SK-MEL-5 (cell line): Measurements from ENCODE around the gene TRIM61. TPM values are rescaled to one million over a fixed set of nuclear protein-coding genes. Genes with fewer than 3 reads are reported as not detected.
"Not testable (repeated sequence)": the region's sequence is repeated elsewhere in the genome, so short reads cannot be mapped to it uniquely, and the experiment has no call there.

Source experiments
- DNase-seq: peaks from one replicate; pipeline ENCODE4 v3.0.0-alpha.2; 2016; ENCODE audit warnings: low read depth, low spot score
- in situ Hi-C: cut with HindIII; loops from 2 replicates; pipeline ENCODE4 v1.10.0; 2016; ENCODE audit warnings: low sequenced_read_pairs, high pct_unique_total_duplicates, low pct_unique_long_range_greater_than_20kb
- small RNA-seq, 2 experiments: library from RNA; depleted of rRNA; stranded (forward); fragments of <200 nt; gene quantifications; one replicate each; pipeline ENCODE3, GENCODE V24; 2014
- total RNA-seq: library from RNA; depleted of rRNA; stranded (reverse); fragments of >200 nt; shearing (Covaris generic); gene quantifications from 2 replicates; pipeline ENCODE4 v1.2.3, GENCODE V29; 2014; rRNA removed

TRIM61 gene
- total RNA-seq, 1 experiment from 2014 or later = not detected

- in situ Hi-C loops = no loop called here
- peak; percentile 35 for DNase-seq
These were observed 45.7 kb downstream of the TRIM61 start for GRCh38 chr4:164931551-164932324.

GRCh38 chr4:164930647-164931046 is 46.8 kb downstream of the TRIM61 start:
- DNase-seq = no peak
- in situ Hi-C loops = no loop called here

DNA sequence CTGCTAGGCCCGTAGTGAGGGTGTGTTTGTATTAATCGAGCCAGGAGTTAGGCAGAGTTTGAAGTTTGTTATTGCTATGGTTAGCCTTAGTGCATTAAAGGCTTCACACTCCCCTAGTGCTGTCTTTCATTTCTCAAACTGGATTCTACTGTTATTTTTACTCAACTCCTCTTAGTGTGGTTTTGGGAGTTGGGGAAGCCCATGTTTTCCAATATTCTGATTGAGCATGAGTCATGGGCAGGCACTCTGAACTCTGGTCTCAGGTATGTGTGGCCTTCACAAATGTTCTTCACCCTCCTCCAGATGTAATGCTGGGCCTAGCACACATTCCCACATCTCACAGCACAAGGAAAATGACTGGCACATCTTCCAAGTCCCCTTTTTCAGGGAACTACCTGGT is 50.4 kb downstream of the TRIM61 start:
- DNase-seq, in situ Hi-C loops: not testable (repeated sequence)

DNA sequence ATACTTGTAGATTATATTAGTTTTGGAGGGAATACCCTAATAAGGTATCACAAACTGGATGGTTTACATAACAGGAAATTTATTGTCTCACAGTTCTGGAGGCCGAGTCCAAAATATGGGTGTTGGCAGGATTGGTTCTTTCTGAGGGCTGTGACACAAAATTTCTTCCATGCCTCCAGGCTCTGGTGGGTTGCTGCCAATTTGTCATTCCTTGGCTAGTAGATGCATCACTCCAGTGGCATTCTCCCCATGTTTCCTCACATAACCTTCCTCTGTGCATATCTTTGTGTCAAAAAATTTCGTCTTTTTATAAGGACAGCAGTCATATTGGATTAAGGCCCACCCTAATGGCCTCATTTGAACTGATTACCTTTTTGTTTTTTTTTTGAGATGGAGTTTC is 51.2 kb downstream of the TRIM61 start:
- no peak for DNase-seq
- in situ Hi-C loops = no loop called here

DNA sequence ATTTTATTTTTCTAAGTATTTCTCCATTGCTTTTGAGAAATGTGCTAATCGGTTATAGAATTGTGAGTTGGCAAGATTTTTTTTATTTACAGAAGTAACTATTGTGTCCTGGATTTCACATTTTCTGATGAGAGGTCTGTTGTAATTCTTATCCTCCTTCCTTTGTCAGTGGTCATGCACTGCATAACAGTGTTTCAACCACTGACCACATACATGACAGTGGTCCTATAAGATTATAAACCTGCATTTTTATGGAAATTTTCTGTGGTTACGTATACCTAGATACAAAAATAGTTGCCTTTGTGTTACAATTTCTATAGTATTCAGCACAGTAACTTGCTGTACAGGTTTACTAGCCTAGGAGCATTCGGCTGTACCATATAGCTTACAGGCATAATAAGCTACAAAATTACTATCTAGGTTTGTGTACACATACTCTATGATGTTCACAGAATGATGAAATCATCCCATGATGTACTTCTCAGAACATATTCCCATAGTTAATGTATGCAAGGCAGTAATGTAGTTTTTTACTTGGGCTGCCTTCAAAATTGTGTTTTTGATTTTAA is 52.7 kb downstream of the TRIM61 start:
- in situ Hi-C loops = no loop called here
- DNase-seq = no peak

- in situ Hi-C loops = no loop called here
These were observed 58.5 kb downstream of the TRIM61 start for GRCh38 chr4:164918956-164919355.

More at GRCh38 chr4:164918956-164919355, 58.5 kb downstream of the TRIM61 start:
- DNase-seq = no peak

Small RNA genes lying within 50 kb of the gene (small RNA-seq; reads per million reads assigned to genes)
- gene AC106872.12 = 0 reads per million in 2 experiments

Other genes with a start within 250 kb of the TRIM61 start
- gene SMIM31, start 223.5 kb downstream of the TRIM61 start, total RNA-seq = 0.26 and 0.56 TPM in 2 replicates
- gene APELA, start 100.5 kb downstream of the TRIM61 start, total RNA-seq = not detected in 2 replicates
- gene TRIM60, start 54.3 kb upstream of the TRIM61 start, total RNA-seq = not detected in 2 replicates
- gene TRIM75, start 76.2 kb upstream of the TRIM61 start, total RNA-seq = not detected in 2 replicates
- gene TMEM192, start 135.2 kb upstream of the TRIM61 start, total RNA-seq = 56.9 and 57.9 TPM in 2 replicates
- gene KLHL2, start 229.9 kb upstream of the TRIM61 start, total RNA-seq = 13.8 and 17.4 TPM in 2 replicates